ENCODE measurements around the gene RBP3.

RBP3 gene

DNA sequence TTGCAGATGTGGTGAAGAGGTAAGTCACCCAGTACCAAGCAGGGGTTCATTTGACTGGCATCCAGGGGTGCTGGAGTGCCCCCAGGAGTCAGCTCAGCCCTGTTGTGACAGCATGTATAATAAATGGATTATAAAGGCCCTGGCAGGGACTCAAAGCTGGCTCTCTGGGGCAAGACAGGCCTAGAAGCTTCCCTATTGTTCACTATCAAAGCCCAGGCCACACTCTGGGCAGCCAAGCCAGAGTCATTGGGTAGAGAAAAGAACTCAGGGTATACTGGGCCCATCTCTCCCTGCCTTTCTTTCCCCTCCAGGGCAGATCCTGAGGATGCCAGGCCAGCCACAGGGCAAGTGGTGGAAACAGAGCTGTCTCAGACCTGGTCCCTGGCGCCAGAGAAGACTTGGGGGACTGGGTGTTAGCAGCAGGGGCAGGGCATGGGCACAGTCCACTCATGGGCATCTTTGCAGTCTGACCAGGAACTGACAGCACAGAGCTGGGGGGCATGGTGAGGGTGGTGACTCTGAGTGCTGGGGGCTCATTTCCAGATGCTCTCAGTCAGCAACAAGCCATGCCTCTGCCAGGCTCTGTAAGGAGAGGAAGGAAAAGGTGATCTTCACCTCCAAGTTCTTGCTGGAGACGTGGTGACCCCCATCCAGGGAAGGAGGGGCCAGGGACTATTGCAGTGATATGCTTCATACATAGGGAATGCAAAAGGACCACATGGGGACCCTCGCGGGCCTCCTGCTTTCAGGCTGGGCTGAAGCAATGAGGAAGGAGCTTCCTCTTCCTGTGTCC lies 11.7 kb downstream of the RBP3 start:
- no peak for DNase-seq

DNA sequence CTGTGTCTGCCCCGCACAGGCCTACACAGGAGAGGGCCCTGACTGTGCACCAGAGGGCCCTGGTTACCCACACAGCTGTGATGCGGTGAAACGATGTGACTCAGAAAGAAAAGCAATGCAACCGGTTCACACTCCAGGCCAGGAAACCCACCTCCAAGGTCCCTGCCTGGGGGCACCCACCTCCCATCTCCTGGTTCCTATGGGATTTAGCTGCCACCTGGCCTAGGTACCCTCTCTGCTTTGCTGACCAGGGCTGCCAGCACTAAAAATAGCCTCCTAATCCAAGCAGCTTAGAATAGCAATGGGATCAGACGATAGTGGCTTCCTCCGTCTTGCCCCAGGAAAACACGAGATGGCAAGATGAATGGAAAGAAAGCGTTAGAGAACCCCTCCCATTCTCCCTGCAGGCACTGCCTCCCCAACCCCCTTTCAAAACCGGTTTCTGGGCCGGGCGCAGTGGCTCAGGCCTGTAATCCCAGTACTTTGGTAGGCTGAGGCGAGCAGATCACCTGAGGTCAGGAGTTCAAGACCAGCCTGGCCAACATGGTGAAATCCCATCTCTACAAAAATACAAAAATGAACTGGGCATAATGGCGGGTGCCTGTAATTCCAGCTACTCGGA lies 12.4 kb downstream of the RBP3 start:
- no peak for DNase-seq

DNA sequence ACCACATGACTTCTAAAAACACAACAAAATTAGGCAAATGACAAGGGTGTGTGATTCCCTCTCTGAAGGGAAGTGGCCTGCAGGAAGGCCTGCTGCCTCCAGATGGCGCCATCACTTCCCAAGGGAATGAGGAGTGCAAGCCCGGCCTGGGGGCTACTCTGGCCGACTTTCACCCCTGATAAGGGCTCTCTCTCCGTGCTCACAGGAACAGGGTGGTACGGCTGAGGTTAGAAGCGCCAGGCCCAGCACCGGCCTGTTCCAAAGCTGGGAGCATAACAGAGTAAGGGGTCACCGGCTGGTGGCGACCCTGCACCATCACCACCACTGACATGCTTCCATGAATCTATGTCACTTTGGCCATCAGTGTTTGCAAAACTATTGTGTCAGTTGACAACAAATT lies 13.1 kb downstream of the RBP3 start:
- no peak for DNase-seq

DNA sequence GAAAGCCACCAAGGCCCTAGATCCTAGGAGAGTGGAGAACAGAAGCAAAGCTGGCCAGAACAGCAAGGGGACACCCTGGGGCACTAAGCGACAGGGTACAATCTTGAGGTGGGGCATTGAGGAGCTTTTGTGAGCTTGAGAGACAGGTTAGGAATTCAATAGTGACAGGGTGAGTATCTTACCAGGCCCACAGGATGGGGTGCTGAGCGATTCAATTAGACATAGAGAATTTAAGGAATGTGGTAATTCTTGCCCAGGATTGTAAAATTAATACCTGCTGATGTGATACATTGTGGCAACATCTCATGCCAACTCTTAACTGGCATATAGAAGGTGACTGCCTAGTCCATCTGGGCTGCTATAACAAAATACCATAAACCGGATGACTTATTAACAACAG lies 14.0 kb downstream of the RBP3 start:
- DNase-seq: no peak

DNA sequence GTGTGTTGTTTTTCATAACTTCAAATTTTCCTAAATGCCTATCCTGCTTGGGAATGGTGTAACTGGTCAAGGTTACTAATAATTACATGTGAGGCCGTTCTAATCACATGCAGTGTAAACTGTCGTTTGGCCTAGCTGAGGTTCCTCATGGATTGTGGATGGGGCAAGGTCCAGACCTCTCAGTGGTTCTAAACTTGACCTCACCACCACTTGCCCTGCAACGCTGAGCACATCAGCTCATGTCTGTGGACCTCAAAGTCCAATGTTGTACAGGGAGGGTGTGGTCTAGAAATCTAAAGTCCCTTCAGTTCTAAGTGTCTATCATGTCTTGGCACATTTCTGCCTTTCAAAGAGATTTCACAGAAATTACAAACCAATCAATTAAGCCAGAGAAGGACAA lies 15.6 kb downstream of the RBP3 start:
- no peak for DNase-seq

DNA sequence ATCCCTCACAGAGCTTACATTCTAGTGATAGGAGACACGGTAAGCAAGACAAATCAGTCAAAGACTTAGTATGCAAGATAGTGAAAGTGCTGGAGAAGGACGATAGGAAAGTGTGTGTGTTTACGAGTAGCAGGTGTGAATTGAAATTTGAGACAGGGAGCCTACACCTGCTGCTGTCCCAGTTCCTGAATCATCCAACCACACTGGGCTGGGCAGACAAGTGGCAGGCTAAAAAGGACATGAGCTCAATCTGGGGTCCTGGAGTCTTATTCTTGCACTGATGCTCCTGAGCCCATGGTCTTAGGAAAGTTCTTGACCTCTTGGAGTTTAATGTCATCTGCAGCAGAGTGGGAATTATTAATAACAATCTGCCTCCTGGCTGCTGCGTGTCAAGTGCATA lies 16.2 kb downstream of the RBP3 start:
- DNase-seq: no peak

DNA sequence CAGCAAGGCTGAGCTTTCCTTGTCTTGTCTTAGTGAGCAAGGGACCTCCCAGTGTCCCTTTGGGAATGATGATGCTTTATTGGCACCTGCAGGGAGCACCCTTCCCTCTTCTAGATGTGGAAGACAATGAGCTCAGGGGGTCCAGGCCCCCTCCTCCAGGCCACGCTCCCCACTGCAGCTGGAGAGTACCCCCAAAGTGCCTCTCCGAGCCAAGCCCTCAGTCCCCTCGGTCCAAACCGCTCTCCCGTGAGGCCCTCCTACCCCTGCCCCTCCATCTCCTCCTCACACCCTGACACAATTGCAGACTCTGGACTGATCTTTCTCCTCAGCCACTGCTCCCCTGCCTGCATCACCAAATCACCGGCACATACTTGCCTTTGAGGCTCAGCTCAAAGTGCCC lies 16.7 kb downstream of the RBP3 start:
- DNase-seq: no peak

DNA sequence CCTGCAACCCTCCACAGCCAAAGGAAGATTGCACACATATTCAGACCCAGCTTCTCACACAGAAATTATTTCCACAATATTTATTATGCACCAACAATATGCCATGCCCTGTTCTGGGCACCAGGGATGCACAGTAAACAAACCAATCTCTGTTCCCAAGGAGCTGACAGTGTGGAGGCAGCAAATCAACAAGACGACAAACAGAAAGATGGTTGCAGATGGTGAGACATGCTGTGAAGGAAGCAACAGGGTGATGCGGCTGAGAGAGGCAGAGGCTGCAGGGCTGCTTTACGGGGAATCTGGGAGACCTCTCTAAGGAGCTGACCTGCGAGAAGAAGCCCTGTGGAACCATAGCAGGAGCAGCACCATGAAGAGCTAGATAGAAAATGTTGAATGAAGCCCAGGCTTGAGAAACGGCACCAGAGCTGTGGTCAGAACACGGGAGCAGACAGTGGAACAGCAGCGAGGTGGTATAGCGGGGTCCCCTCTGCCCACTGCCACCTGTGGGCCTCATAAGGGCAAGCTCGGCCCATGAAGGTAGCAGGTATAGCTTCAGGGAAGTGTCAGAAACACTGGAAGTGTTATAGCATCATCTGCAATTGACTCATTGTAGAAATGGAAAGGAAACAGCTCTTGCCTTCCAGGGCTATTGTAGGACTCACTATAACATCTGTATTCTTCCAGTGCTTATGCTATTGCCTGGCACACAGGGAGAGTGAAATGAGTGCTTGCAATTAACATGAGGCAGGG lies 17.4 kb downstream of the RBP3 start:
- no peak for DNase-seq

DNA sequence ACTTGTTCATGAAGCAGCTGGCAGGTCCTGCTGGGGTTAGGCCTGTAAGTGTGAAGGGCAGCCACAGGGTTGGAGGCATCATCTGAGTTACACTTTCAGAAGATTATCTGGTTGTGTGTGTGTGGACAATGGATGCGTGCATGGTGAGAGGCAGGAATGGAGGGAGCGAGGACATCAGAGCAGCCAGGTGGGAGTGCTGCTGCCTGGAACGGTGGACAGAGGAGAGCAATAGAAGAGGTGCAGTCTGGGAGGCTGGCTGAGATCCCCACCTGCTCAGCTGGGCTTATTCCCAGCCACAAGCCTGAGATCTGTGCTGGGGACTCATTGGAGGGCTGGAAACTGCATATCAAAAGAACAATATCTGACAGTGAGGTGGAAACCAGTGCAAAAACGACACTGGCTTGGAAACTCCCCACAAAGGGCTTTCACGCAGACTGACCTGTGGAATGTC lies 18.0 kb downstream of the RBP3 start:
- no peak for DNase-seq

DNA sequence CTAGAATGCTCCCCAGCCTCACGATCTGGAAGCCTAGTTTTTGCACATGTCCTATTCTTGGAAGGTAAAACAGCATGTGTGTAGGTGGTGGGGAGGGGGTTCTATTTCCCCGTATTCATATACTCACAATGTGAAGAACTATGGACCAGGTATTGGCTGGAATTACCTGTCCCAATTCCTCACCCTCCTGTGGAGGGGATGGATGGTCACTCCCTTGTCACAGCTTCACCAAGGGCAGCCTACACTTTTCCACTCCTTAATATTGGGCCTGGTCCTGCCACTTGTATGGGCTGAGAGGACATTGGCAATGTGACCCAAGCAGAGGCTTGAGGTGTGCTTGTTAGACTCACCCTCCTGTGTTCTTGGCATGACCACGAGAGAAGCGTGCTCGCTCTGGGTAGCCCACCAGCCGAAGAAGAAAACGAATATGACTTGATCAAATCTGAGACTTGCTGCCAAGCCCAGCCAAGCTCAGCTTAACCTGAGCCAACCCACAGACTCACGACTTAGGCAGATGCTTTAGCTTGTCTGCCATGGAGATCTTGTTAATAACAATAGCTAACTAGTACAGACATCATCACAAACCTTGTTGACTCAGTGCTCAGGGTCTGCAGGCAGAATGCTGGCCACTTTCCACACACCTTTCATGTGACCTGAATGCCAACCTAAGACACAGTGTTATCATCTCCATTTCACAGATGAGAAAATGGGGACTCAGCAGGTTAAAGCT lies 18.7 kb downstream of the RBP3 start:
- DNase-seq: no peak

DNA sequence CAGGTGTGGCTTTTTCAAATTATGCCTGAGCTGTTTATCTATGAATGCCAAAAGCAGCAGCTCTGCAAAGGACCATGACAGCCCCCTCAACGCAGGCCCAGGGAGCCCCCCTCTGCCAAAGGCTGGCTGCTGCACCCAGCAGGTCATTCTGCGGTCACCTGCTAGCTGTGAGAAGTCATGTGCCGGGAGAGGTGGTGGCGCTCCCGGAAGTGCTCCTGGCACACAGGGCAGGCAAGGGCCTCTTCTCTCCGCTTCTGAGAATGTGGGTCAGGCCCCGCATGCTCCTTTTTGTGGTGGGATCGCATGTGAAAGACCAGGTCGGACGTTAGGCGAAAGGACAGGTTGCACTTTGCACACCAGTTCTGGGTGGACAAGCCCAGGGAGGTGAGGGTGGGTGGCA lies 19.5 kb downstream of the RBP3 start:
- DNase-seq: no peak

DNA sequence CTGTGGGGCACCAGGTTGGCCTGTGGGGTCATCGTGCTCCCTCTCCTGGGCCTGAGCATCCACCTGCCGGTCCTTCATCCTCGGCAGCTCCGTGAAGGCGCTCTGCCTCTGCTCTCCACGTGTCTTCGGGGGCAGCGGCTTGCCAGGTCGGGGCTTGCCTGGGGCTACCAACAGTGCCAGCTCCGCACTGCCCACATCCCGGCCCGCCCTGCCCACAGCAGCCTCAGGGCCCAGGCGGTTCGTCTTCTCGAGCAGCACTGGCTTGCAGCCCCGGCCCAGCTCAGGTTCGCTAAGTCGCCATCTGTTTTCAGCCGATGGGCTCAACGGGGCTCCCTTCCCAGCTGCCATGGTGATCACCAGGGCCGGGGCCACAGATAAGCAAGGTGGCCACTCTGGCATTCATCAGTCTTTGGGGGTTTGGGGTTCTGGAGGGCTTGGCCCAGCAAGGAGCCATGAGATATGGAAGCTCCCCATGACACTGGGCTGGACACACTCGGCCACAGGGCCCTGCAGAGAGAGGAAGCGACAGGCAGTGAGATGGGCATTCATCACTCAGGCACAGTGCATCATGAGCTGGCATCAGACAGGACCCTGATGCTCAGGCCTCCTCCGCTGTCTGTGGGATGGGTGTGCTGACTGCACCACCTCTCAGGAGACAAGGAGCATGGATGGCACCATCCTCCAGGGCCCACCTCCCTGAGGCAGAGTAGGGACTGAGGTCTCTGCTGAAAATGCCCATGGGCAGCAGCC lies 20.4 kb downstream of the RBP3 start:
- no peak for DNase-seq

DNA sequence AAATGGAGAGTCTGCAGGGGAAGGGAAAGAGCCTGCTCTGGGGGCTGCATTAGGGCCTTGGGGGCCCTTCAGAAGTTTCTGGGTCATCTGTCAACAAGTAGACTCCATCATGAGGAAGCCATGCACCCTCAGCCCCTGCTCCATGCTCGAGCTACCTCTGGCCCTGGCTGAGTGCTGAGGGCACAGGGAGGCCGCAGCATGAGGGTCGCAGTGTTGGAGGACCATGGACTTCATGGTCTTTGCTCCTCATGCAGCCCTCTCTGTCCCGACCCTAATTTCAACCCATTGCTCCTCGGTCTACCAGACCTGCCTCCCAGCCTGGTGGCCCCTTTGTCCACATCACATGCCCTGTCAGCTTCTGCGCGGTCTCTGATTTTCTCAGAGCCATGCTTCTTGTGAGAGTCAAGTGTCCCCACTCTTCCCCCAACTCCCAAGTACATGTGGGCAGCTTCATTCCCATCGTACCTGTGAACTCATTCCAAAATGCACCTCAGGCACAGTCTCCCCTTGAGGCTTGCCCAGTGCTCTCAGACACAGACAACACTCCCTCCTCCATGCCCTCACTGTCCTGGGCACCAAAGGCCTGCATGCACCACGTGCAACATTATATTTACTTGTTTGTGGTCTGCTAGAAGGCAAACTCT lies 21.2 kb downstream of the RBP3 start:
- DNase-seq: no peak

DNA sequence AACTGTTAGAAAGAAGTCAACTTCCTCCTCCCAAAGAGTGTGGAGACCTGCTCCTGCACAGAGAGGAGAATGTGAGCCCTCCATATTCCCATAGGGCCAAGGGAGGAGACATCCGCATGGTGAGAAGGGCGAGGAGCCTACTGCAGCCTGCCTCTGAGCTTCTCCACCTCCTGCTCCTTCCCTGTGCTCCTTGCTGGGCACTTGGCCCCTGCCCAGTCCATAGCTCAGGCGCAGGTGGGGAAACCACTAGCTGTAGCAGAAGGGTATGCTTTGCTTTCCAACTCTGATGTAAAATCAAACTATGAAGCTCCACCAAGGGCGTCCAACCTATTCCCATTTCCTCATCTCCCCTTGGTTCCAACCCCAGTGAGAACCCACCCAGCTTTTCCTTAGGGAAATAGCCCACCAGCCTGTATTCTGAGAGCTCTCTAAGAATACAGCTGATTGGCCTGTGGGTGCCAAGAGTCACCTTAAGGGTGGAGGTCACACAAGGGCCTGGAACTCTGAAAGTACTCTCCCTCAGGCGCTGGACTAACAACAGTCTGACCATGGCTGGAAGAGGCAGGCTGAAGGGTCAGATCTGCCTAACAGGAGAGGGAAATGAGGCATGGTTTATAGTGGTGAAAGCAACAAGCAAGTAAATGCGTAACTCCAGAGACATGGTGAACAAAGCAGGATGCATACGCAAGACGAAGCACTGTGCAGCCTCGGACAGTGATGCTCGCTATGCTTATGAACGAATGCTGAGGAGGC lies 22.0 kb downstream of the RBP3 start:
- no peak for DNase-seq

DNA sequence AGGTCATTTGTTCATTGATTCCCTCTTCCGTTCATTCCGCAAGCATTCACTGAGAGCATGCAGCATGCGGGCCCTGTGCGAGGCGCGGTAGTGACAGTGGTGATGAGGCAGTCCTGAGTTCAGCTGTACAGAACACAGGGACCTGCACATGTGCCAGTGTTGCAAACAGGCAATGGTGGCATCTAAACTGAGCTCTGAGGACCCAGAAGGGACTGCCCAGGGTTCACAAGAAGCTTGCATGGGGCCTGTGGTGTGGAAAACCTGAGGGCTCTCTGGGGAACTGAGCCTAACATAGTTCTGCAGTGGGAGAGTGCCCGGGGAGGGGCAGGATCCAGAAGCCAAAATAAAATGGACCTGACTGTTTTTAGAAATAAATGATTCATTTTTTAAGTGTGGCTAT lies 22.7 kb downstream of the RBP3 start:
- DNase-seq: no peak

DNA sequence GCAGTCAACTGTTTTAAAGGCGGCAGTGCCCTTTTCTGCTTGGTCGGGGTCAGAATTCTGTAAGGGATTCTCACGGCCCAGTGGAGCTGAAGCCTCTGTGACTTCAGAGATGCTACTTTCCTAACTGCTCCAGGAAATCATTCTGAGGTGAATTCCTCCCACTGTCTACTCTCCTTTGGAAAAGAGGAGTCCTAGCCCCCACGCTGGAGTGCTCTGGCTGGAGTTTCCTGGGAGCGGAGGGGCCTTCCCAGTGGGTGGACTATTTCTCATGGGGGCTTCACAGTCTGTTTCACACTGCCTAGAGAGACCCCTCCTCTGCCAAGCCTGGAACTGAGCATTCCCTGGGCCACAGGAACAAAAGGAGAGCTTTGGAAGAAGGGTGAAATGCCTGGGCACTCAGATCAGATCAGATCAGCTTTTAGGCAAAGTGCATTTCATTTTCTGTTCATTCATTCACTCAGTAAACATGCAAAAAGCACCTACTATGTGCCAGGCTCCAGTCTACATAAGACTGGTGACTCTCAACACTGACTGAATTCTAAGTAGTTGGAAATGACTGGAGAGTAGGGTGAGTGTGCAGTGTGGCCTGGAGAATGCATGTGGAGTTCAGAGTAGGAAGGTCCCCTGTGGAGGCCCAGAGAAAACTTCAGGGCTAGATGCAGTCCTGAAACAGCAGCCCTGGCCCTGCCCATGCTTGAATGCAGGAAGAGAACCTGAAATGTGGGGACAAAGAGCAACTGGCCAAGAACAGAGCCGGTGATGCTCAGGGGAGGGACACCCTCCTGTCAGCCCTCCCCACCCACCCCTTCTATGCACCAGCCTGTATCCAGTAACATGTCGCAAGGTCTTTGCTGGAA lies 23.7 kb downstream of the RBP3 start:
- DNase-seq: no peak

DNA sequence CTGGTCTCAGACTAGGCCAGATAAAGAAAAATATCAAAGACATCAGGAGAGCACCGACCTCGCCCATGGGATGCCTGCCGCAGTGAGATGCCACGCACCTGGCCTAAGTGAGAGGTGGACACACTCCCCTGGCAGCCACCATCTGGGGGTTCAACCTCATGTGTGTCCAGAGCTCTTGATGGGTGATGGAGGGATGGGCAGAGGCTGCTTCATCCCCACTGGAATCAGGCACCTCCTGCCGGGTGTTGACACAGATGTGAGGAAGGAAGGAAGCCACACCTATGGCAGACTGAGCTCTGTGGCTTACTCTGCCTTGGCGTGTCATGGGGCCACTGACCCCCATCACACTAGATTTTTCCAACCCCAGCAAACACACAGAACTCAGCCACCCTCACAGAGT lies 24.6 kb downstream of the RBP3 start:
- DNase-seq: no peak

DNA sequence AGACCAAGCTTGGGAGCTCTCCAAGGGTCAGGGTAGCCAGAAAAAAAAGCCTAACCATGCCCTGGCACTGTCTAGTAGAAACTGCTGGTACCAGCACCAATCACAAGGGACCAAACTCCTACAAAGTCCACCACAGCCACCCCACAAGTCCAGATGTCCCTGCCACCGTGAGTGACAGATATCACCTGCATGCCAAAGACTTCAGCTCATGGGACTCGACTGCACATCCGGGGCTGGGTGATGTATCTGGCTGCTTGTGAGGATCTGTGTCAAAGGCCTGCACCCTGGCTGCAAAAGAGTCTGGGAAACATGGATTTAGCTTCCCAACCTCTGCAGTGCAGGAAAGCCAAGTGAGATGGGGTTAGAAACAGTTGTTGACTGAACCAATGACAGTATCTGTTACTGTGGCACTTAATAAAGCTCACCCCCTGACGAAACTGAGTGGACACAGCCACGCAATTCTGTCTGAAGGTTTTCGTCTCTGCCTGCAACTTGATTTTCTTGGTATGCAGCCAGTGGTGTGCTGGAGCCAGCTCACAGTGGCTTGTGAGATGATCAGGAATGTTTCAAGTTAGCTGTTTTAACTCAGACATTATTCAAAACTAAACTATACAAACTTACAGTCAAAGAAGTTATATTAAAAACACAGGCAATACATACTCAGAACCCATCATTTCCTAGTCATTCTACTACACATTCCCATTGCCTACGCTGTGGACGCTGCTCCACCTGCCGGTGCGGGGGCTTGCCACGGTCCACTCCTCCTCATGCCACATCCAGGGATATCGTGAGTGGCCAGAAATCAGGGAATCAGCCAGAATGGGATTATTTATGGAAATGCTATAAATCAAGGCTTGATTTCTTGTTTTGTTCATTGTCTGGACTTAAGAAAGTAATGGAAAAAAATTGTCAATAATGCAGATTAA lies 26.7 kb downstream of the RBP3 start:
- DNase-seq: no peak

Data from effector CD4-positive, alpha-beta T cell (primary cell).